GM12891 (cell line): Measurements from ENCODE around the gene ARHGAP15.

Experiments
- PAX5 ChIP-seq: IDR thresholded peaks from 2 replicates; pipeline ENCODE4 v1.6.1; 2011; ENCODE audit warnings: low read length, moderate library complexity, mild to moderate bottlenecking; ENCODE audit not compliant: insufficient read depth, severe bottlenecking
- POLR2A ChIP-seq: IDR thresholded peaks from 2 replicates; pipeline ENCODE4 v1.6.1; 2011; ENCODE audit warnings: low read depth, low read length, control low read depth
- POLR2AphosphoS5 ChIP-seq: IDR thresholded peaks from 2 replicates; pipeline ENCODE4 v1.6.1; 2011; ENCODE audit warnings: low read depth, low read length, control low read depth

GRCh38 chr2:143801561-143801960, 672.3 kb downstream of the ARHGAP15 start:
- no peak for TF ChIP-seq POLR2AphosphoS5
- no peak for TF ChIP-seq POLR2A
- TF ChIP-seq PAX5, result no peak
